ENCODE results near the gene KDM1B.
"Not testable (repeated sequence)": the region's sequence is repeated elsewhere in the genome, so short reads cannot be mapped to it uniquely, and the experiment has no call there.

The KDM1B gene

GRCh38 chr6:18151391-18151790 lies 3.8 kb upstream of the KDM1B start:
- DNase-seq = not testable (repeated sequence)

GRCh38 chr6:18151801-18152200 lies 3.4 kb upstream of the KDM1B start:
- no peak for DNase-seq

GRCh38 chr6:18153311-18153703 lies 1.9 kb upstream of the KDM1B start:
- DNase-seq = no peak

GRCh38 chr6:18154507-18155149 lies 594 bp upstream of the KDM1B start, which contains the start of gene TPMT:
TPMT (minus strand) TSS chr6:18155077; CDS start chr6:18149127, 5,950 bp downstream.
- DNase-seq = peak in 9 of 58 donors; percentile 28 to 57 (median 37)

GRCh38 chr6:18155864-18156421 lies 721 bp downstream of the KDM1B start:
- peak in 50 of 58 donors; percentile 5 to 62 (median 31) for DNase-seq

- DNase-seq = no peak
Observed at GRCh38 chr6:18160911-18161310, 5.7 kb downstream of the KDM1B start.

GRCh38 chr6:18161431-18161830 lies 6.2 kb downstream of the KDM1B start:
- DNase-seq = no peak

GRCh38 chr6:18162401-18162800 lies 7.2 kb downstream of the KDM1B start:
- no peak for DNase-seq

GRCh38 chr6:18165751-18166150 lies 10.5 kb downstream of the KDM1B start:
- DNase-seq = no peak

- no peak for DNase-seq
Observed at GRCh38 chr6:18166312-18167036, 11.3 kb downstream of the KDM1B start.

- no peak for DNase-seq
Observed at GRCh38 chr6:18168264-18168663, 13.0 kb downstream of the KDM1B start.

GRCh38 chr6:18171871-18172270 lies 16.6 kb downstream of the KDM1B start:
- no peak for DNase-seq

- not testable (repeated sequence) for DNase-seq
Observed at GRCh38 chr6:18176198-18176597, 21.0 kb downstream of the KDM1B start.

GRCh38 chr6:18177286-18177965 lies 22.2 kb downstream of the KDM1B start:
- no peak for DNase-seq

GRCh38 chr6:18178960-18179615 lies 23.9 kb downstream of the KDM1B start:
- no peak for DNase-seq

GRCh38 chr6:18179770-18180356 lies 24.6 kb downstream of the KDM1B start:
- DNase-seq = peak in 10 of 58 donors; percentile 1 to 32 (median 6)

- no peak for DNase-seq
Observed at GRCh38 chr6:18182568-18182967, 27.3 kb downstream of the KDM1B start.

- no peak for DNase-seq
Observed at GRCh38 chr6:18183766-18184165, 28.5 kb downstream of the KDM1B start.

- no peak for DNase-seq
Observed at GRCh38 chr6:18185624-18186023, 30.4 kb downstream of the KDM1B start.

GRCh38 chr6:18186033-18186432 lies 30.8 kb downstream of the KDM1B start:
- DNase-seq = no peak
